IMR-90 (cell line): ENCODE measurements around the gene LRP3. TPM values are rescaled to one million over a fixed set of nuclear protein-coding genes. Genes with fewer than 3 reads are reported as not detected.

Source experiments
- ATAC-seq: fragments of 200-7000 bp; cut with Tn5 transposase; 2 replicates; pipeline ENCODE4 v1.9.1; 2020; ENCODE audit warnings: low read depth, mild to moderate bottlenecking, moderate library complexity
- BruUV-seq: library from RNA; stranded (reverse); fragments of 400-500 nt; replicated peaks from 2 replicates; lab custom pipeline; 2021; lab: Mats Ljungman, UMichigan
- CTCF ChIA-PET: fragments of 300-600 bp; formaldehyde crosslinking; extraction: SDS; loops from one replicate; lab custom pipeline; 2021; ENCODE audit warnings: antibody characterized with exemption; lab: Yijun Ruan, JAX
- POLR2A ChIA-PET: fragments of 300-600 bp; sonication (Branson Sonifier 250); formaldehyde crosslinking; loops from one replicate; lab custom pipeline; 2022; ENCODE audit warnings: antibody characterized with exemption; ENCODE audit not compliant: unreplicated experiment; lab: Charles Lee
- DNase-seq: peaks from one replicate; pipeline ENCODE4 v3.0.0; 2013
- H2AFZ ChIP-seq: replicated peaks from 2 replicates; pipeline ENCODE3; 2013; ENCODE audit warnings: low read length, mild to moderate bottlenecking; ENCODE audit not compliant: poor library complexity
- H2AK5ac ChIP-seq: 2 replicates; pipeline ENCODE4 v1.6.1; 2013; ENCODE audit warnings: low read depth, low read length, inconsistent platforms
- H2AK9ac ChIP-seq: replicated peaks from 2 replicates; pipeline ENCODE3; 2013; ENCODE audit warnings: mild to moderate bottlenecking, low read depth, low read length, moderate library complexity; ENCODE audit not compliant: poor library complexity
- H2BK120ac ChIP-seq: 2 replicates; pipeline ENCODE4 v1.6.1; 2013; ENCODE audit warnings: low read depth, low read length, inconsistent platforms
- H2BK15ac ChIP-seq: 3 replicates; pipeline ENCODE4 v1.6.1; 2013; ENCODE audit warnings: low read depth, low read length, inconsistent platforms
- H2BK20ac ChIP-seq: 2 replicates; pipeline ENCODE4 v1.6.1; 2013; ENCODE audit warnings: low read depth, mild to moderate bottlenecking, inconsistent platforms, low read length, moderate library complexity
- H2BK5ac ChIP-seq: 2 replicates; pipeline ENCODE4 v1.6.1; 2013; ENCODE audit warnings: mild to moderate bottlenecking, low read depth, low read length, inconsistent platforms; ENCODE audit not compliant: poor library complexity, severe bottlenecking
- H3K14ac ChIP-seq: replicated peaks from 2 replicates; pipeline ENCODE4 v1.6.1; 2013; ENCODE audit warnings: low read depth, low read length, inconsistent platforms
- H3K18ac ChIP-seq: 2 replicates; pipeline ENCODE4 v1.6.1; 2013; ENCODE audit warnings: low read depth, low read length, control low read depth
- H3K23ac ChIP-seq: 2 replicates; pipeline ENCODE4 v1.6.1; 2013; ENCODE audit warnings: low read depth, low read length, inconsistent platforms
- H3K27ac ChIP-seq: 2 replicates; pipeline ENCODE4 v1.5.1; 2013; ENCODE audit warnings: mild to moderate bottlenecking, control low read depth, low read length; ENCODE audit not compliant: insufficient read depth
- H3K27me3 ChIP-seq: 2 replicates; pipeline ENCODE4 v1.6.1; 2013; ENCODE audit warnings: low read length; ENCODE audit not compliant: control insufficient read depth, insufficient read depth
- H3K36me3 ChIP-seq: 2 replicates; pipeline ENCODE4 v1.6.1; 2013; ENCODE audit warnings: low read length, mixed read lengths; ENCODE audit not compliant: control insufficient read depth, insufficient read depth
- H3K4ac ChIP-seq: 2 replicates; pipeline ENCODE4 v1.6.1; 2013; ENCODE audit warnings: low read depth, low read length, inconsistent platforms
- H3K4me1 ChIP-seq: 2 replicates; pipeline ENCODE4 v1.6.1; 2013; ENCODE audit warnings: low read length, mixed read lengths; ENCODE audit not compliant: control insufficient read depth, insufficient read depth
- H3K4me2 ChIP-seq: 2 replicates; pipeline ENCODE4 v1.6.1; 2013; ENCODE audit warnings: low read depth, mild to moderate bottlenecking, control low read depth, low read length, moderate library complexity
- H3K4me3 ChIP-seq: 2 replicates; pipeline ENCODE4 v1.5.1; 2013; ENCODE audit warnings: low read depth, mild to moderate bottlenecking, control low read depth, low read length, moderate library complexity; ENCODE audit not compliant: insufficient read depth
- H3K56ac ChIP-seq: 2 replicates; pipeline ENCODE4 v1.6.1; 2013; ENCODE audit warnings: low read length, inconsistent platforms; ENCODE audit not compliant: insufficient read depth; ENCODE audit errors: extremely low read depth
- H3K79me1 ChIP-seq, 2 experiments: 2 replicates each; pipeline ENCODE4 v1.6.1; 2013; ENCODE audit warnings: low read length in 2 of 2, inconsistent platforms in 1 of 2, low read depth in 1 of 2
- H3K9ac ChIP-seq: 2 replicates; pipeline ENCODE4 v1.6.1; 2013; ENCODE audit warnings: low read depth, low read length, control low read depth
- H3K9me1 ChIP-seq: 2 replicates; pipeline ENCODE4 v1.6.1; 2013; ENCODE audit warnings: low read length, inconsistent platforms; ENCODE audit not compliant: insufficient read depth
- H3K9me3 ChIP-seq: 2 replicates; pipeline ENCODE4 v1.6.1; 2013; ENCODE audit warnings: low read length; ENCODE audit not compliant: control insufficient read depth, insufficient read depth
- H4K20me1 ChIP-seq: 2 replicates; pipeline ENCODE4 v1.6.1; 2013; ENCODE audit warnings: low read length, inconsistent platforms; ENCODE audit not compliant: insufficient read depth
- H4K5ac ChIP-seq: 2 replicates; pipeline ENCODE4 v1.6.1; 2013; ENCODE audit warnings: mild to moderate bottlenecking, low read depth, low read length, control low read depth
- H4K8ac ChIP-seq, 2 experiments: 2 replicates each; pipeline ENCODE4 v1.6.1; 2013; ENCODE audit warnings: low read depth in 2 of 2, low read length in 2 of 2, control low read depth in 1 of 2, inconsistent platforms in 1 of 2
- H4K91ac ChIP-seq: 2 replicates; pipeline ENCODE4 v1.6.1; 2013; ENCODE audit warnings: low read depth, low read length, inconsistent platforms; ENCODE audit not compliant: insufficient read depth
- BHLHE40 ChIP-seq: fragments of 150-350 bp; IDR thresholded peaks from 2 replicates; pipeline ENCODE4 v1.6.1; 2016; ENCODE audit warnings: mild to moderate bottlenecking, low read depth, low read length
- CEBPB ChIP-seq: IDR thresholded peaks from 2 replicates; pipeline ENCODE4 v1.6.1; 2012; ENCODE audit warnings: low read depth, low read length, improper control_type of control experiment
- CHD1 ChIP-seq: IDR thresholded peaks from 2 replicates; pipeline ENCODE4 v1.6.1; 2012; ENCODE audit warnings: low read depth, low read length, improper control_type of control experiment
- FOS ChIP-seq: fragments of 150-350 bp; IDR thresholded peaks from 2 replicates; pipeline ENCODE4 v1.6.1; 2016; ENCODE audit warnings: low read depth, low read length
- MAFK ChIP-seq: IDR thresholded peaks from 2 replicates; pipeline ENCODE4 v1.6.1; 2012; ENCODE audit warnings: low read depth, low read length, improper control_type of control experiment
- MAZ ChIP-seq: IDR thresholded peaks from 2 replicates; pipeline ENCODE4 v1.6.1; 2012; ENCODE audit warnings: low read depth, mild to moderate bottlenecking, low read length, improper control_type of control experiment, moderate library complexity, borderline replicate concordance
- MXI1 ChIP-seq: IDR thresholded peaks from 2 replicates; pipeline ENCODE4 v1.6.1; 2012; ENCODE audit warnings: low read depth, mild to moderate bottlenecking, low read length, moderate library complexity, borderline replicate concordance
- POLR2A ChIP-seq: IDR thresholded peaks from 2 replicates; pipeline ENCODE4 v1.6.1; 2012; ENCODE audit warnings: mild to moderate bottlenecking, low read depth, low read length
- RAD21 ChIP-seq: IDR thresholded peaks from 2 replicates; pipeline ENCODE4 v1.6.1; 2012; ENCODE audit warnings: low read length, improper control_type of control experiment
- RCOR1 ChIP-seq: IDR thresholded peaks from 2 replicates; pipeline ENCODE4 v1.6.1; 2012; ENCODE audit warnings: mild to moderate bottlenecking, low read length, improper control_type of control experiment; ENCODE audit not compliant: insufficient replicate concordance
- RFX5 ChIP-seq: IDR thresholded peaks from 2 replicates; pipeline ENCODE4 v1.8.0; 2012; ENCODE audit warnings: low read depth, mild to moderate bottlenecking, low read length, moderate library complexity
- SMC3 ChIP-seq: fragments of 150-350 bp; IDR thresholded peaks from 2 replicates; pipeline ENCODE4 v1.6.1; 2016; ENCODE audit warnings: low read depth, mild to moderate bottlenecking, antibody characterized with exemption, low read length, moderate library complexity
- WGBS, 2 experiments: methylation state at CpG; one replicate each; pipeline versions ENCODE4 v1.1.5 to v1.1.7; 2013; ENCODE audit warnings: missing lambda C conversion rate in 2 of 2; ENCODE audit not compliant: insufficient read length in 1 of 2; ENCODE audit errors: extremely low coverage in 2 of 2; 5-methylcytosine and 5-hydroxymethylcytosine counted together
- dilution Hi-C: fragments of 300-500 bp; cut with HindIII; formaldehyde crosslinking; loops from one replicate; pipeline ENCODE4 v1.14.3; 2018; ENCODE audit warnings: low sequenced_read_pairs; ENCODE audit not compliant: unreplicated experiment
- in situ Hi-C: fragments of 300-500 bp; cut with MboI; formaldehyde crosslinking; loops from 3 replicates; pipeline ENCODE4 v1.14.3; 2019; ENCODE audit warnings: low sequenced_read_pairs, inconsistent platforms, mixed read lengths
- intact Hi-C: fragments of 100-400 bp; cut with micrococcal nuclease; formaldehyde crosslinking; loops from 2 replicates; pipeline ENCODE4 v1.10.0; 2022
- polyA plus RNA-seq, 3 experiments: library from polyadenylated mRNA; depleted of rRNA; stranded (reverse); fragments of >200 nt; gene quantifications; 2 replicates each; pipeline ENCODE4 v1.2.3, GENCODE V29; 2012; ENCODE audit warnings: low replicate concordance in 1 of 3
- total RNA-seq: library from RNA; depleted of rRNA; stranded (reverse); fragments of >200 nt; gene quantifications from 2 replicates; pipeline ENCODE4 v1.2.3, GENCODE V29; 2012
- TF ChIP-seq, protein P1 (sequence below): conservative IDR thresholded peaks from 2 replicates; pipeline ENCODE4 v1.5.1; 2012; ENCODE audit warnings: mild to moderate bottlenecking, low read depth, low read length, improper control_type of control experiment
- TF ChIP-seq, protein P2 (sequence below): fragments of 150-350 bp; IDR thresholded peaks from 2 replicates; pipeline ENCODE4 v1.6.1; 2016; ENCODE audit warnings: low read depth, mild to moderate bottlenecking, low read length, moderate library complexity, borderline replicate concordance

LRP3 gene
- total and polyA plus RNA-seq, 2 of the 4 experiments (the other 2 are of a cell fraction): 8.4 to 20.2 TPM

- ATAC-seq (no peak), DNase-seq (no peak)
- CTCF ChIA-PET: no interaction called here
- TF ChIP-seq RAD21 (no peak), BHLHE40 (no peak), MAZ (no peak), CHD1 (no peak), MXI1 (no peak), RFX5 (no peak), SMC3 (no peak), MAFK (no peak), RCOR1 (no peak), POLR2A (no peak), FOS (no peak), CEBPB (no peak)
- TF ChIP-seq, protein P1, sequence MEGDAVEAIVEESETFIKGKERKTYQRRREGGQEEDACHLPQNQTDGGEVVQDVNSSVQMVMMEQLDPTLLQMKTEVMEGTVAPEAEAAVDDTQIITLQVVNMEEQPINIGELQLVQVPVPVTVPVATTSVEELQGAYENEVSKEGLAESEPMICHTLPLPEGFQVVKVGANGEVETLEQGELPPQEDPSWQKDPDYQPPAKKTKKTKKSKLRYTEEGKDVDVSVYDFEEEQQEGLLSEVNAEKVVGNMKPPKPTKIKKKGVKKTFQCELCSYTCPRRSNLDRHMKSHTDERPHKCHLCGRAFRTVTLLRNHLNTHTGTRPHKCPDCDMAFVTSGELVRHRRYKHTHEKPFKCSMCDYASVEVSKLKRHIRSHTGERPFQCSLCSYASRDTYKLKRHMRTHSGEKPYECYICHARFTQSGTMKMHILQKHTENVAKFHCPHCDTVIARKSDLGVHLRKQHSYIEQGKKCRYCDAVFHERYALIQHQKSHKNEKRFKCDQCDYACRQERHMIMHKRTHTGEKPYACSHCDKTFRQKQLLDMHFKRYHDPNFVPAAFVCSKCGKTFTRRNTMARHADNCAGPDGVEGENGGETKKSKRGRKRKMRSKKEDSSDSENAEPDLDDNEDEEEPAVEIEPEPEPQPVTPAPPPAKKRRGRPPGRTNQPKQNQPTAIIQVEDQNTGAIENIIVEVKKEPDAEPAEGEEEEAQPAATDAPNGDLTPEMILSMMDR: no peak
- TF ChIP-seq, protein P2, sequence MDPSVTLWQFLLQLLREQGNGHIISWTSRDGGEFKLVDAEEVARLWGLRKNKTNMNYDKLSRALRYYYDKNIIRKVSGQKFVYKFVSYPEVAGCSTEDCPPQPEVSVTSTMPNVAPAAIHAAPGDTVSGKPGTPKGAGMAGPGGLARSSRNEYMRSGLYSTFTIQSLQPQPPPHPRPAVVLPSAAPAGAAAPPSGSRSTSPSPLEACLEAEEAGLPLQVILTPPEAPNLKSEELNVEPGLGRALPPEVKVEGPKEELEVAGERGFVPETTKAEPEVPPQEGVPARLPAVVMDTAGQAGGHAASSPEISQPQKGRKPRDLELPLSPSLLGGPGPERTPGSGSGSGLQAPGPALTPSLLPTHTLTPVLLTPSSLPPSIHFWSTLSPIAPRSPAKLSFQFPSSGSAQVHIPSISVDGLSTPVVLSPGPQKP: no peak
Measured at GRCh38 chr19:33202546-33203507, 8.7 kb downstream of the LRP3 start.

More at GRCh38 chr19:33202546-33203507, 8.7 kb downstream of the LRP3 start:
- 91% methylated on average over 16 of the region's 27 CpGs; no CpG with 5 or more reads in 1 of the 2 experiments for WGBS, 2 experiments
- Histone ChIP-seq H3K4me2 (no peak overlapping the region), H4K20me1 (peaks cover 4% of the 10 kb centered on the region; the same call in 1 of the 2 replicates), H2AFZ (peak overlapping the region; percentile 21), H3K14ac (no peak overlapping the region), H3K9me1 (peaks cover 5% of the 10 kb centered on the region; the same call in 1 of the 2 replicates), H2AK9ac (no peak overlapping the region), H2BK120ac (no peak overlapping the region), H3K27me3 (no peaks in the 10 kb centered on the region), H3K9me3 (no peaks in the 10 kb centered on the region), H3K9ac (no peak overlapping the region), H4K8ac (no peak overlapping the region), H3K4me1 (no peaks in the 10 kb centered on the region), H2BK5ac (no peak overlapping the region), H3K27ac (no peak overlapping the region), H3K18ac (no peak overlapping the region), H2BK20ac (no peak overlapping the region), H4K91ac (no peak overlapping the region), H2BK15ac (no peak overlapping the region), H3K23ac (no peak overlapping the region), H3K4ac (no peak overlapping the region), H3K56ac (no peak overlapping the region), H3K36me3 (peaks cover 19% of the 10 kb centered on the region), H4K5ac (no peak overlapping the region), H3K4me3 (no peak overlapping the region), H2AK5ac (no peak overlapping the region), H3K79me1 (peaks cover 0 to 8% of the 10 kb centered on the region in 2 experiments; a peak in 1 of 4 replicates)
- no TSS peak for BruUV-seq
- intact Hi-C loops: no loop called here
- dilution Hi-C loops: no loop called here
- POLR2A ChIA-PET: no interaction called here
- in situ Hi-C loops: no loop called here
